Endothelial cell of coronary artery (primary cell): Measurements from ENCODE around the gene PSG1. TPM values are rescaled to one million over a fixed set of nuclear protein-coding genes. Genes with fewer than 3 reads are reported as not detected.

ENCODE experiments used
- total RNA-seq: library from RNA; depleted of rRNA; stranded (reverse); fragments of >200 nt; gene quantifications from 2 replicates; pipeline ENCODE4 v1.2.3, GENCODE V29; 2014

The PSG1 gene
- not detected in 2 replicates for total RNA-seq

DNA sequence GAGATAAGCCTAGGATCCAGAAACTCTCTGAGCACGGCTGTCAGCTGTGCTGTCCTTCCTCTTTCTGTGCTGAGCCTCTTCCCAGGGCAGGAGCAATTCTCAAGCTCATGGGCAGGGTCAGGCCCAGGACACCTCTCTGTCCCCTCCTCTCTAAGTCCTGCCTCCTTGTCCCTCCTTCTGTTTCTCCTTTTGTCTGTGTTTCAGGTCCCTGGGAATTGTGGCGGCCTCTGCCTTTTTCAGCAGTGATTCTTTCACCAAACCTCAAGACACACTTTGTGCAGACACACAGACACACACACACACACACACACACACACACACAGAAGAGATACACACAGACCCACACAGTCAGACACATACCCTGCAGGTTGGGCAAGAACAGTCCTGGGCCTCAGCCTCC is at the start of gene PSG1:
Gene PSG1 (minus strand): TSS at position 101 of the 400 bp plus-strand sequence. CDS start 132 bp downstream, outside the sequence.

GRCh38 chr19:42917634-42918033 is 38.1 kb upstream of the PSG1 start, which contains the start of gene PSG6:
Gene PSG6, minus strand, starts transcription at chr19:42917894. Its CDS starts 102 bp downstream, at chr19:42917792.

Other genes with a start within 250 kb of the PSG1 start
- gene PSG3, start 139.2 kb downstream of the PSG1 start, total RNA-seq, result not detected in 2 replicates
- gene PSG8, start 114.0 kb downstream of the PSG1 start, total RNA-seq, result not detected in 2 replicates
- not detected in 2 replicates for gene PSG6, start 38.2 kb upstream of the PSG1 start, total RNA-seq
- not detected in 2 replicates for gene PSG7, start 57.5 kb upstream of the PSG1 start, total RNA-seq
- not detected in 2 replicates for gene PSG11, start 146.8 kb upstream of the PSG1 start, total RNA-seq
- not detected in 2 replicates for gene PSG2, start 203.0 kb upstream of the PSG1 start, total RNA-seq